ENCODE data around the gene KCNN1.

The KCNN1 gene

DNA sequence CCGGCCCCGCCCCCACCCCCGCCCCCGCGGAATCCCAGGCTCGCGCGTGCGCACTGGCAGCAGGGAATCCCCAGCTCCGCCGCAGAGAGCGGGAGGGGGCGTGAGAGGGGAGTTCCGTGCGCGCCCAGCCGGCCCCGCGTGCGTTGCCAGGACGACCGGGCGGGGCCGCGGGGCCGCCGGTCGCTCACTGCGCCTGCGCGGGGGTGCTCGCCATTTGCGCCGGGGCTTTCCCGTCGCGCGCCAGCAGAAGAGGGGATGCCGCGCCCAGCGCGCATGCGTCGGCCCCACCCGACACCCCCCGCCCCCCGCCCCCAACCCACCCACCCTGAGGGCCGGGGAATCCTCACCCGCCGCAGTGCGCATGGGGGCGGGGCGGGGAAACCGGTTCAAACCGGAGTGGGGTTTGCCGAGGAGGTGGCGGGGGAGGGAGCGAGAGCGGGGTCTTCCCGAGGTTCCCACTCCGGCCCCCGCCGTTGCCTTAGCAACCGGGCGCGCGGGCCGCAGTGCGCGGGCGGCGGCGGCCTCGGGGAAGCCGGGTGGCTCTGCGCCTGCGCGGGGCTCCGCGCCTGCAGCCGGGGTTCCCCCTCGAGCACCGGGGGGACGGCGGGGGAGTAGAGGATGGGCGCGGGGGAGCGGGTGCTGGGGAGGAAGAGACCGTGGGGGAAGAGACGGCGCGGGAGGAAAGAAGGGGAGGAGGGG lies 18.9 kb upstream of the KCNN1 start:
- DNase-seq, result peak; percentile 86

- no peak for DNase-seq
Observed at GRCh38 chr19:17948514-17948900, 18.4 kb upstream of the KCNN1 start.

GRCh38 chr19:17948931-17949930 lies 17.7 kb upstream of the KCNN1 start:
- DNase-seq, result peak; percentile 20

GRCh38 chr19:17949956-17950309 lies 17.0 kb upstream of the KCNN1 start:
- DNase-seq, result peak; percentile 24

- DNase-seq, result peak; percentile 10
Observed at GRCh38 chr19:17950310-17951156, 16.4 kb upstream of the KCNN1 start.

DNA sequence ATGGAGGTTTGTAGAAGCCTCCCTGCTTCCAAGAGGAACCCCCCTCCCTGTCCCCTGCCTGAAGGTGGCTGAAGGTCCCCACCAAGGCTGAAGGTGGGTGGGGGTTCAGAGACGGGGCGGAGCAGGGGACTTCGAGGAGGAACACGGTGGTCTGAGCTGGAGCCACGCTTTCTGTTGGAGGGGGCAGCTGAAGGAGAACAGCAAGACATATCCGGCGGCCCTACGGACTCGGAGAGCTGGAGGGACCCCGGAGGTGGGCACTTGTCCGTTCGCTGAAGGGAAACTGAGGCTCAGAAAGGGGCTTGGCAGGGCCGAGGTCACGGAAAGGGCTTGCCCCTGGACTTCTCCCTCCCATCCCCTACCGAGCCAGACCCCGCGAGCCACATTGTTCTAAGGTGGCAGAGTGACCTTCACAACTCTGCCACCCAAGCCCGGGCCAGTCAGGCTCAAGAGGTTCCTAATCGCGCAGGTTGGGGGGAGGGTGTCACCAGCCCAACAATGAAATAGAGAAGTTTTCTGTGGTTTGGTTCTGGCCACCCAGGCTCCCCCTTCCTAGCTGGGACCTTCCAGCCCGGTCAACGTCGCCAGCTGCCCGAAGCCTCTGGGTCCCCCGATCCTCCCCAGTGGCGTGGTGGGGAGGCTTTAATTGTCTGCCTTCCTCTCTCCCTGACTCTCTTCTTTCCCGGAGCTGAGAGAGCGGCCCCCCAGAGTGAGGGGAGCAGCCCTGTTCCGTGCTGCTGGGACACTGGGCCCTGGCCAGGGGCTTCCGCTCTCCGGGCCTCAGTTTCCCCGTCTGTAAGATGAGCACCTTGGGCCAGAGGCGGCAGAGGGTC lies 15.5 kb upstream of the KCNN1 start:
- no peak for DNase-seq

- DNase-seq, result no peak
Observed at GRCh38 chr19:17951990-17952976, 14.6 kb upstream of the KCNN1 start.

DNA sequence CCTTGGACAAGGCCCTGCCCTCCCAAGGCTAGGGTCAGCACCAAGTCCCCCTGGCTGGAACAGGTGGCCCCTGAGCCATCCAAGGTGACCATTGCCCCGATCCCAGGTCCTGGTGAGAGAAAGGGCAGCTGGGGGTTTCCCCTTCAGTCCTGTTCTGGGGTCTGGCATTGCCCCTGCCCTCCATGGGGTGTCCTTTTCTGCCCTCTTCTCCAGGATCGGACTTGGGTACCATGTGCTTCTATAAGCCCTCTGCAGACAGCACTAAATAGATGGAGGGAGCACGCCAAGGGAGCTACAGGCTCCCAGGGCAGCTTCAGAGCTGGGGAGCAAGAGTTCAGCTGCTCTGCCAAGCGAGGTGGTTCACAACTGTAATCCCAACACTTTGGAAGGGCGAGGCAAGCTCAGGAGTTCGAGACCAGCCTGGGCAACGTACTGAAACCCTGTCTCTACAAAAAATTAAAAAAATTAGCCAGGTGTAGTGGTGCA lies 13.5 kb upstream of the KCNN1 start:
- DNase-seq, result no peak

DNA sequence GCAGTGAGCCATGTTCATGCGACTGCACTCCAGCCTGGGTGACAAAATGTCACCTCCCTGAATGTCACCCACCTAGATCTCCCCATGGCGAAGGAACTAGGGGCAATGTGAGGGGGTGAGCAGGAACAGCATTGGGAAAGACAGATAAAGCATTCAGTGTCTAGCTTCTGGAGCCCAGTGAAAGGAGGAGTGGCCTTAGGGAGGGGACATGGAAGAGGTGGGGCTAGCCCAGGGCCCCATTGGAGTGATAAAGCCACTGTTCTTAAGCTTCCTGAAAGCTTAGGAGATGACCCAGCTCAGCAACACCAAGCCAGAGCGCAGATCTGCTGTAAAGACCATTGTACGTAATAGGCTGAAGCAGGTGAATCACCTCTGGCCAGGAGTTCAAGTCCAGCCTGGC lies 13.0 kb upstream of the KCNN1 start:
- DNase-seq, result no peak

DNA sequence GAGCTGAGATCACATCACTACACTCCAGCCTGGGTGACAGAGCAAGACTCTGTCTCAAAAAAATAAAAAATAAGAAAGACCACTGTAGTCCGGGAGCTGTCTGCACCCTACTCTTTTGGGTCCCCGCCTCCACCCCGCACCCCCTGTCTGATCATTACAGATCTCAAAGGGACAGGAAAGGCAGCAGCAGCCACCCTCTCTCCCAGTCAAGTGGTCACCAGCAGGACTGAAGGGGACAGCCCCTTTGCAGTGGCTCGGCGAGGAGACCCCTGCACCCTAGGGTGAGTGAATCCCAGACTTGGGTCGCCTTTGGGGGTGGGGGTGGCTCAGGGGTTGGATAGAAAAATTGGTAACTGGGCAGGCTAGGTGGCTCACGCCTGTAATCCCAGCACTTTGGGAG lies 12.5 kb upstream of the KCNN1 start:
- DNase-seq, result no peak

GRCh38 chr19:17957149-17957849 lies 9.6 kb upstream of the KCNN1 start:
- DNase-seq, result no peak

DNA sequence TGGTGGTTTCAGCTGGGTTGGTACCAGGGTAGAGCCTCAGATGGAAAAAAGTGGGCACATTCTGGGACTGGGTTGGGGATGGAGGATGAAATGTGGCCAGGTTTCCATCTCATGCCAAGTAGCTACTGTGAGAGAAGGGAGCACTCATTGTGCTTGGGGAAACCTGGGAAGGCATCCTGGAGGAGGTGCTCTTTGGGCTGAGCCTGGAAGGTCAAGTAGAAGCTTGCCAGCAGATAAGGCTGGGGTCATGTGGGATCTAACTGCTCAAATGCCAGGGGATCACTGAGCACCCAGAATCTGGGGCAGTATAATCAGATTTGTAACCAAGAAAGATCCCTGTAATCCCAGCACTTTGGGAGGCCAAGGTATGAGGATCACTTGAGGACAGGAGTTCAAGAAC lies 9.0 kb upstream of the KCNN1 start:
- DNase-seq, result no peak

GRCh38 chr19:17963936-17964691 lies 2.8 kb upstream of the KCNN1 start:
- DNase-seq, result no peak

- no peak for DNase-seq
Observed at GRCh38 chr19:17965370-17966128, 1.4 kb upstream of the KCNN1 start.

DNA sequence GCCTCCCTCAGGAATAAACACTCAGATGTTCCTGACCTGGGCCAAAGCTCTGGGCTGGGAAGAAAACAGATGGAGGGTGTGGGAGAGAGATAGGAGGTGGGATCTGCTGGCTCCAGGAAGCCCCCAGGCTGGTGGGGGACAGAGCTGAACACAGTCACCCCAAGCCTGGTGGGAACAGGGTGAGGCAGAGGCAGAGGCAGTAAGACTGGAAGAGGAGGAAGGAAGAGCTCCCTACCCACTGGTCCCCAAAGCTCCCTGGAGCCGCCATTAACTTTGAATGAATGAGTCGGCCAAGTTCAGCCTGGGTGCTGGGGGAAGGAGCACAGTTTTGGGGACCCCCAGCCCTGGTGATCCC lies 801 bp upstream of the KCNN1 start:
- DNase-seq, result no peak

DNA sequence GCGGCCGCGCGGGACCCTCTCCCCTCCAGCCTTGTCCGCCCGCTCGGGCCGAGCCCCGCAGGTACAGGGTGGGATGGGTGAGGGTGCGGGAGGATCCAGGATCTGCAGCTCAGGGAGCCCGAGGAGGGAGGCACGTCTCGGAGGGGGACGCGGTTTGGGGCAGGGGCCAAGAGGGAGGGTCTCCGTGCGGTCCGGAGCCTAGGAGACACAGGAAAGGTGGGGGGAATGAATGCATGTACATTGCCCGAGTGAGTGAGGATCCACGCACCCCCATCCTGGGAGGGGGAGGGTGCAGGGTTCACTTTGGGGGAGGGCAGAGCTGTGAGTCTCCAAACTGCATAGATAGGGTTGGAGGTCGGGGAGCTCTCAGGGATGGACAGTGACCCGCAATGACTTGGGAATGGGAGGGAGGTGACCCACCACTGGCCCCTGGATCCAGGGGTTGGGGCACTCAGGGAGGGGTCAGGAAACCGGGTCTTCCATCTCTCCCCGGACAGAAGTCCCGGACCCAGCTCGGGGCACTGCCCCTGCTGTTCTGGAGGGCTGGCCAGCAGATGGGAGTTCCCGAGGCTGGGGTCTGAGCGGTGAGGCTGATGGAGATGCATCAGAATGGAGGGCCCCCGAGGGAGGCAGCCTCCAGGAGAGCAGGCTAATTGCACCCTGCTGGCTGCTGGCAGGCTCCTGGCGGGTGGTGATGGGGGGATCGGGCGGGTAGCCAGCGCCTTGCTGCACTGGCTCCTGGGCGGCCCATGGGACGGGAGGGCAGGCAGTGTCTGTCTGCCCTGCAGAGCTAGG lies 547 bp downstream of the KCNN1 start:
- no peak for DNase-seq

DNA sequence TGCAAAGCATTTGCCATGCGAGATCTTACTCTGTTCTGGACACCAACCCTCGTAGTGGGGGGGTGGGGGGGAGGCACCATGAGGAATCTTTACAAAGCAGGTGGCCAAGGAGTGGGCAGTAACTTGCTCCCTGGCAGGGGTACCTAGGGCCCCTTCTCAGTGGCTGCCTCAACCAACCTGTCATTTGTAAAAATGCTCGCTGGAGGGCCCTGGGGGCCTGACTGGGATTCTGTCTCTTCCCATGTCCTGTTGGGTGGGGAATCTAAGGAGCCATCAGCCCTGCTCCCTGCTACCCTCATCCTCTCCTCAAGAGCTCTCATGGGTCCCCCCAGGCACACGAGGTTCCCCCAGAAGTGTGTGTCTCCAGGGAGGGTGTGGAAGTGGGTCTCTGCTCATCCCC lies 1.5 kb downstream of the KCNN1 start:
- peak; percentile 100 for DNase-seq
